ENCODE data around the gene LNP1.

Gene LNP1

GRCh38 chr3:100399341-100400071, 1.8 kb upstream of the LNP1 start:
- no peak for DNase-seq (ENCODE audit: low read depth)

GRCh38 chr3:100400419-100400779, 940 bp upstream of the LNP1 start:
- no peak for DNase-seq (ENCODE audit: low read depth)

GRCh38 chr3:100401674-100402041, 319 bp downstream of the LNP1 start:
- no peak for DNase-seq (ENCODE audit: low read depth)

- no peak for DNase-seq (ENCODE audit: low read depth)
Observed at GRCh38 chr3:100402256-100402655, 917 bp downstream of the LNP1 start.

GRCh38 chr3:100402891-100403290, 1.6 kb downstream of the LNP1 start:
- no peak for DNase-seq (ENCODE audit: low read depth)

GRCh38 chr3:100403362-100404249, 2.3 kb downstream of the LNP1 start:
- DNase-seq (ENCODE audit: low read depth), result no peak

GRCh38 chr3:100404250-100404548, 2.9 kb downstream of the LNP1 start:
- DNase-seq (ENCODE audit: low read depth), result no peak

GRCh38 chr3:100407164-100407563, 5.8 kb downstream of the LNP1 start:
- DNase-seq (ENCODE audit: low read depth), result no peak

- no peak for DNase-seq (ENCODE audit: low read depth)
Observed at GRCh38 chr3:100407977-100408532, 6.7 kb downstream of the LNP1 start.

- DNase-seq (ENCODE audit: low read depth), result no peak
Observed at GRCh38 chr3:100411091-100411982, 10.0 kb downstream of the LNP1 start.

- no peak for DNase-seq (ENCODE audit: low read depth)
Observed at GRCh38 chr3:100412912-100413590, 11.7 kb downstream of the LNP1 start.

GRCh38 chr3:100413613-100414012, 12.3 kb downstream of the LNP1 start:
- DNase-seq (ENCODE audit: low read depth), result no peak

GRCh38 chr3:100416176-100416575, 14.8 kb downstream of the LNP1 start:
- no peak for DNase-seq (ENCODE audit: low read depth)

- no peak for DNase-seq (ENCODE audit: low read depth)
Observed at GRCh38 chr3:100416863-100417262, 15.5 kb downstream of the LNP1 start.

- DNase-seq (ENCODE audit: low read depth), result no peak
Observed at GRCh38 chr3:100419406-100419805, 18.1 kb downstream of the LNP1 start.

GRCh38 chr3:100420885-100421284, 19.5 kb downstream of the LNP1 start:
- no peak for DNase-seq (ENCODE audit: low read depth)

GRCh38 chr3:100423611-100424010, 22.3 kb downstream of the LNP1 start:
- no peak for DNase-seq (ENCODE audit: low read depth)

GRCh38 chr3:100424261-100424660, 22.9 kb downstream of the LNP1 start:
- DNase-seq (ENCODE audit: low read depth), result no peak

GRCh38 chr3:100425316-100425715, 24.0 kb downstream of the LNP1 start:
- DNase-seq (ENCODE audit: low read depth), result no peak

- no peak for DNase-seq (ENCODE audit: low read depth)
Observed at GRCh38 chr3:100426067-100426682, 24.8 kb downstream of the LNP1 start.

- no peak for DNase-seq (ENCODE audit: low read depth)
Observed at GRCh38 chr3:100427699-100428098, 26.4 kb downstream of the LNP1 start.

All from non-pigmented ciliary epithelial cell (primary cell).